Measurements from ENCODE around the gene FAM117A.

GRCh38 chr17:49809056-49809455 is 45.1 kb upstream of the FAM117A start:
- TF ChIP-seq MEF2A (IDR thresholded peaks at IDR 0.05; ENCODE audit: borderline replicate concordance, low read depth) (no peak), NFIC (IDR thresholded peaks at IDR 0.05; ENCODE audit: borderline replicate concordance) (no peak), NRF1 (IDR thresholded peaks at IDR 0.05; ENCODE audit: low read depth, low read length) (no peak), EZH2phosphoT487 (IDR thresholded peaks at IDR 0.05; ENCODE audit: borderline replicate concordance, low read depth) (no peak), USF2 (IDR thresholded peaks at IDR 0.05; ENCODE audit: borderline replicate concordance, low read depth, low read length) (no peak), CTCF (IDR thresholded peaks at IDR 0.05) (no peak), RAD21 (IDR thresholded peaks at IDR 0.05; ENCODE audit: low read length) (no peak), POLR2AphosphoS5 (IDR thresholded peaks at IDR 0.05; ENCODE audit: low read depth, low read length) (no peak), ELF1 (IDR thresholded peaks at IDR 0.05) (no peak), RXRA (IDR thresholded peaks at IDR 0.05; ENCODE audit: borderline replicate concordance, low read depth) (no peak)
